Thyroid gland (tissue), 4 donors: ENCODE data around the gene FBXL17. TPM values are rescaled to one million over a fixed set of nuclear protein-coding genes. Genes with fewer than 3 reads are reported as not detected.

Experiments used
- DNase-seq, 2 donors: peaks; one replicate each; pipeline ENCODE4 v3.0.0-alpha.2; 2019
- H3K27ac ChIP-seq, 3 donors: fragments of 200-600 bp; sonication (generic); 1 replicate in 2 of 3; 2 replicates in 1 of 3; pipeline ENCODE4 v1.5.1; 2016 to 2019; ENCODE audit warnings: mild to moderate bottlenecking in 1 of 3, moderate library complexity in 1 of 3
- H3K27me3 ChIP-seq: fragments of 200-600 bp; sonication (generic); one replicate; pipeline ENCODE4 v1.5.1; 2019
- H3K36me3 ChIP-seq, 2 donors: fragments of 200-600 bp; sonication (generic); one replicate each; pipeline ENCODE4 v1.5.1; 2016 to 2019
- H3K4me1 ChIP-seq, 2 donors: fragments of 200-600 bp; sonication (generic); one replicate each; pipeline ENCODE4 v1.5.1; 2017 to 2019
- H3K4me3 ChIP-seq, 3 donors: fragments of 200-600 bp; sonication (generic); replicated peaks in 1 of 3; 1 replicate in 2 of 3; 2 replicates in 1 of 3; pipeline ENCODE4 v1.5.1; 2016; ENCODE audit warnings: mild to moderate bottlenecking in 1 of 3
- H3K9me3 ChIP-seq: fragments of 200-600 bp; sonication (generic); one replicate; pipeline ENCODE4 v1.5.1; 2017
- POLR2A ChIP-seq, 2 donors: fragments of 450-650 bp; IDR thresholded peaks; one replicate each; pipeline ENCODE4 v1.6.1; 2017; ENCODE audit warnings: antibody characterized with exemption in 2 of 2, mild to moderate bottlenecking in 2 of 2, moderate library complexity in 1 of 2
- WGBS, 2 donors: methylation state at CpG; one replicate each; pipeline ENCODE4 v1.1.5; 2017; 5-methylcytosine and 5-hydroxymethylcytosine counted together
- intact Hi-C: fragments of 100-400 bp; cut with DNase I; formaldehyde crosslinking; loops from one replicate; pipeline ENCODE4 v1.15.1; 2023
- total RNA-seq, 4 donors: library from RNA; depleted of rRNA; stranded (reverse); fragments of >200 nt; gene quantifications; one replicate each; pipeline ENCODE4 v1.2.3, GENCODE V29; 2016
- TF ChIP-seq, protein P1 (sequence below), 6 experiments: fragments of 200-600 bp in 3 of 6; fragments of 450-650 bp in 3 of 6; sonication (generic) in 3 of 6; IDR thresholded peaks; one replicate each; pipeline ENCODE4 v1.5.1; 2016 to 2019; ENCODE audit warnings: antibody characterized with exemption in 6 of 6, mild to moderate bottlenecking in 2 of 6, inconsistent platforms in 1 of 6, moderate library complexity in 1 of 6

The FBXL17 gene
- total RNA-seq, 4 donors from 2014 or later = 37.6 to 77.7 (median 55.6) TPM

DNA sequence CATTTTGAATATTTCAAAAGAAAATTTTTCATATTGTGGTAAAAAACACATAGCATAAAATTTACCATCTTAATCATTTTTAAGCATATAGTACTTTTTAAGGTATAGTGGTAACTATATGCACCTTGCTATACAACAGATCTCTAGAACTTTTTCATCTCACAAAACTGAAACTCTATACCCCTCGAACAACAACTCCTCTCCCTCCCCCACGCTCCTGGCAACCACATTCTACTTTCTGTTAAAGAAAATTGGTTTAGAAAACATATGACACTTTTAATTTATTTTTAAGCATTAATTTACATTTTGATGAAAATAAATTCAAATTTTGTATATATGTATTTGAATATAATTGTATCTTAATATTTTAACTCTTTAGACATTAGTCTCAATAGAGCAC lies 563.9 kb downstream of the FBXL17 start:
- TF ChIP-seq, protein P1, sequence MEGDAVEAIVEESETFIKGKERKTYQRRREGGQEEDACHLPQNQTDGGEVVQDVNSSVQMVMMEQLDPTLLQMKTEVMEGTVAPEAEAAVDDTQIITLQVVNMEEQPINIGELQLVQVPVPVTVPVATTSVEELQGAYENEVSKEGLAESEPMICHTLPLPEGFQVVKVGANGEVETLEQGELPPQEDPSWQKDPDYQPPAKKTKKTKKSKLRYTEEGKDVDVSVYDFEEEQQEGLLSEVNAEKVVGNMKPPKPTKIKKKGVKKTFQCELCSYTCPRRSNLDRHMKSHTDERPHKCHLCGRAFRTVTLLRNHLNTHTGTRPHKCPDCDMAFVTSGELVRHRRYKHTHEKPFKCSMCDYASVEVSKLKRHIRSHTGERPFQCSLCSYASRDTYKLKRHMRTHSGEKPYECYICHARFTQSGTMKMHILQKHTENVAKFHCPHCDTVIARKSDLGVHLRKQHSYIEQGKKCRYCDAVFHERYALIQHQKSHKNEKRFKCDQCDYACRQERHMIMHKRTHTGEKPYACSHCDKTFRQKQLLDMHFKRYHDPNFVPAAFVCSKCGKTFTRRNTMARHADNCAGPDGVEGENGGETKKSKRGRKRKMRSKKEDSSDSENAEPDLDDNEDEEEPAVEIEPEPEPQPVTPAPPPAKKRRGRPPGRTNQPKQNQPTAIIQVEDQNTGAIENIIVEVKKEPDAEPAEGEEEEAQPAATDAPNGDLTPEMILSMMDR (IDR thresholded peaks at IDR 0.05) = no peak
- no peak for TF ChIP-seq POLR2A (IDR thresholded peaks at IDR 0.05)
- no peak for DNase-seq
- Histone ChIP-seq H3K4me1 (no peaks in the 10 kb centered on the region), H3K9me3 (no peaks in the 10 kb centered on the region), H3K27me3 (no peaks in the 10 kb centered on the region), H3K27ac (no peak overlapping the region), H3K36me3 (no peaks in the 10 kb centered on the region), H3K4me3 (no peak overlapping the region)
- WGBS, 2 donors = 85 to 86% methylated on average over 2 of the region's 2 CpGs
- intact Hi-C loops = no loop called here

DNA sequence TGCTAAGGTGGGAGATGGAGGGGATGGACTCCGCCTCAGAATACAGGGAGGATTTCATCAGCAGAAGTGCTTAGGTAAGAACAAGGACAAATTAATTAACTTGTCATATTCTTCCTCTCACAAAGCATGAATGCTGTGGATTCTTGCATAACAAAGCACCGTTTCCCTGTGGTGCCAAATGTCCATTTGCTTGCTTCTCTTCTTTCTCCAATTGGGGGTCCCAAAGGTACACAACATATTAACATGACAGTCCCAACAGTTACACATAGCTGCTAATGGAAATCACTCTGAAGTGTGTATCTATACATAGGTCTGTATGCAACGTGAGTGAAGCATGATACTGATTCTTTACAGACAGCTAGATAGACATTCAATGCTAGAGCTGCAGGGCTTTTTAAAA lies 564.5 kb downstream of the FBXL17 start:
- H3K36me3 ChIP-seq = no peaks in the 10 kb centered on the region
- WGBS, 2 donors = 85 to 90% methylated on average over 3 of the region's 3 CpGs
- intact Hi-C loops = no loop called here
- no peaks in the 10 kb centered on the region for H3K27me3 ChIP-seq
- TF ChIP-seq, protein P1 (IDR thresholded peaks at IDR 0.05) = no peak
- TF ChIP-seq POLR2A (IDR thresholded peaks at IDR 0.05) = no peak
- DNase-seq = no peak
- H3K9me3 ChIP-seq = no peaks in the 10 kb centered on the region
- no peak overlapping the region for H3K4me3 ChIP-seq
- H3K4me1 ChIP-seq = no peaks in the 10 kb centered on the region
- no peak overlapping the region for H3K27ac ChIP-seq

DNA sequence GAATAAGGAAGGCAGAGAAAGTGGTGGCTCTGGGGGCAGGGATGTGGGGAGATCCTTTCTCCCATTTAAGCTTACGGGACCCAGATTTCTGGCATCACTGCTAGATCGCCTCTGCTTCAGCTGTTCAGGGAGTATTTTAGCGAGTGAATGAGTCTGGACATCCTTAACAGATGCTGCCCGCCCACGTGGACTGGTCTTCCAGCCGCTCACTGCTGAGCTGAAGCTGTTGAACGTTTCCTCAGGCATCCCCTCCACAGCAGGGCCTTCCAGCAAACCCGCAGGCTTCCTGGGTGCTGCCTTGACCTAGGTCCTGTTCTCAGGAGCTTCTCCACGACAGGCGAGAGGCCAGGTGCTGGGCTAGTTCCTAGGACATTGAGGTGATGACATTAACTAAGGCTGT lies 566.8 kb downstream of the FBXL17 start:
- H3K27ac ChIP-seq = no peak overlapping the region
- WGBS, 2 donors = 89 to 91% methylated on average over 10 of the region's 10 CpGs
- no peaks in the 10 kb centered on the region for H3K27me3 ChIP-seq
- no peaks in the 10 kb centered on the region for H3K9me3 ChIP-seq
- no peaks in the 10 kb centered on the region for H3K36me3 ChIP-seq
- no peak for TF ChIP-seq POLR2A (IDR thresholded peaks at IDR 0.05)
- TF ChIP-seq, protein P1 (IDR thresholded peaks at IDR 0.05) = no peak
- no peak for DNase-seq
- no peaks in the 10 kb centered on the region for H3K4me1 ChIP-seq
- H3K4me3 ChIP-seq = no peak overlapping the region
- intact Hi-C loops = no loop called here

DNA sequence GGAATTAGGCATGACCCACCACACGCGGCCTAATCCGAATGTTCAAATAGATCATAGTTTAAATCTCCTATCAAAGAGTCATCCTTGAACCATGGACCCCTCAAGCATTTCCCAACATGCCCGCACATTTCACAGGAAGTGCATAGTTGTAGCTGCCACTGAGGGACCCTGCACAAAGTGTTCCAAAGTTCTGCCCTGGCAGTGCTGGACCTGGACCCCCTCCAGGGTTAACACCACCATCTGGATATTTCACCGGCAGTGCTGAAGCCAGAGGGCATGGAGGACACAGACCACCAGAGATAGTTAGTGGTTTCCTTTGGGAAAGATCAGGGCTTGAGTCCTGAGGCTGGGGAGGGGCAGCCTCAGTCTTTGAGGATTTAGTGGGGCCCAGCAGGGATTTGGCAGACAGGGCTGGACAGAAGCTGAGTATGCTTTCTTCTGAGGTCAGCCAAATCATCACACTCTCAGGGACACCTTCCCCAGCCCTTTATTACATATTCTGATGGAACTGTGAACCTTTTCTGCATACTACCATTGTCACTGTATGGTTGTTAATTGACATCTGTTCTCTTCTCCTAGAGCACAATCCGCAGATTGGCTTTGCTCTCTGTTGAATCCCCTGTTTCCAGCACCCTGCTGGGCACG lies 567.6 kb downstream of the FBXL17 start:
- TF ChIP-seq, protein P1 (IDR thresholded peaks at IDR 0.05) = no peak
- TF ChIP-seq POLR2A (IDR thresholded peaks at IDR 0.05) = no peak
- intact Hi-C loops = no loop called here
- no peaks in the 10 kb centered on the region for H3K27me3 ChIP-seq
- WGBS, 2 donors = 89 to 97% methylated on average over 7 of the region's 7 CpGs
- no peak for DNase-seq
- H3K4me3 ChIP-seq = no peak overlapping the region
- no peaks in the 10 kb centered on the region for H3K9me3 ChIP-seq
- peaks cover 0 to 5% of the 10 kb centered on the region in 2 donors for H3K4me1 ChIP-seq
- no peak overlapping the region for H3K27ac ChIP-seq
- no peaks in the 10 kb centered on the region for H3K36me3 ChIP-seq

DNA sequence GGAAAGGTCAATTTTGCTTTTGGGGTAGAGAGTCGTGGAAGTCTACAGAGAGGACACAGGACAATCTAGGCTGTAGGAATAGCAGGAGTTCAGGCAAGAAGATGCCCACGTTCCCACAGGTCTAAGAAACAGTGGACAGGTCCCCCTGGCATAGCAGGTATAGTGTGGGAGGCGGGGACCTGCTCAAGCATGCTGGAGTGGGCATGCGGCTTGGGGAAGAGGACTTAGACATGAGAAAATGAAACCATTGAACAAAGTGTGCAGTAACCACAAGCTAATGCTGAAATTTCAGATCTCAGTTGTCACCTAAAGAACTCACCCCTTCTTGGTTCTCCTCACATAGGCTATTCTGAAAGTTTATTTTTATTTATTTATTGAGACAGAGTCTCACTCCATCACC lies 568.3 kb downstream of the FBXL17 start:
- no peak for DNase-seq

More for the DNA sequence above, 568.3 kb downstream of the FBXL17 start:
- intact Hi-C loops = no loop called here
- H3K9me3 ChIP-seq = no peaks in the 10 kb centered on the region
- 90 to 92% methylated on average over 4 of the region's 4 CpGs for WGBS, 2 donors
- no peak overlapping the region for H3K27ac ChIP-seq
- H3K36me3 ChIP-seq = no peaks in the 10 kb centered on the region
- TF ChIP-seq POLR2A (IDR thresholded peaks at IDR 0.05) = no peak
- TF ChIP-seq, protein P1 (IDR thresholded peaks at IDR 0.05) = no peak
- no peak overlapping the region for H3K4me3 ChIP-seq
- peaks cover 0 to 11% of the 10 kb centered on the region in 2 donors for H3K4me1 ChIP-seq
- no peaks in the 10 kb centered on the region for H3K27me3 ChIP-seq
